Mucosa of rectum (tissue), 2 donors: ENCODE data around the gene C17orf50.

Experiments used
- H3K27ac ChIP-seq, 2 donors: one replicate each; pipeline ENCODE4 v1.7.0; 2013; ENCODE audit warnings: inconsistent platforms in 2 of 2, low read depth in 2 of 2, low read length in 2 of 2
- H3K27me3 ChIP-seq, 2 donors: one replicate each; pipeline ENCODE4 v1.7.0; 2013; ENCODE audit warnings: low read length in 2 of 2; ENCODE audit not compliant: control insufficient read depth in 2 of 2, insufficient read depth in 2 of 2
- H3K36me3 ChIP-seq, 2 donors: one replicate each; pipeline ENCODE4 v1.7.0; 2013; ENCODE audit warnings: low read length in 2 of 2; ENCODE audit not compliant: control insufficient read depth in 2 of 2, insufficient read depth in 2 of 2
- H3K4me1 ChIP-seq, 2 donors: one replicate each; pipeline ENCODE4 v1.7.0; 2013; ENCODE audit warnings: low read length in 2 of 2, mild to moderate bottlenecking in 1 of 2; ENCODE audit not compliant: control insufficient read depth in 2 of 2, insufficient read depth in 2 of 2
- H3K4me3 ChIP-seq, 2 donors: one replicate each; pipeline ENCODE4 v1.7.0; 2013; ENCODE audit warnings: low read length in 2 of 2
- H3K9ac ChIP-seq, 2 donors: one replicate each; pipeline ENCODE4 v1.7.0; 2013; ENCODE audit warnings: low read length in 2 of 2, low read depth in 1 of 2, mild to moderate bottlenecking in 1 of 2
- H3K9me3 ChIP-seq, 2 donors: one replicate each; pipeline ENCODE4 v1.7.0; 2013; ENCODE audit warnings: low read length in 2 of 2; ENCODE audit not compliant: control insufficient read depth in 2 of 2
- donor health status: healthy.
- donor health status: Normal muscosa, but diverticular disease.

Gene C17orf50

GRCh38 chr17:35760587-35760986, at the start of gene C17orf50:
Gene C17orf50, plus strand, starts transcription at chr17:35760887. Its CDS starts 55 bp downstream, at chr17:35760942.
- H3K27me3 ChIP-seq: peaks cover 0 to 2% of the 10 kb centered on the region in 2 donors
- no peaks in the 10 kb centered on the region for H3K36me3 ChIP-seq
- no peak within 1 kb of the TSS for H3K9ac ChIP-seq
- no peaks in the 10 kb centered on the region for H3K9me3 ChIP-seq
- H3K4me3 ChIP-seq: no peak within 1 kb of the TSS
- H3K4me1 ChIP-seq: peaks cover 7 to 8% of the 10 kb centered on the region in 2 donors
- H3K27ac ChIP-seq: no peak within 1 kb of the TSS

- Histone ChIP-seq H3K27me3 (no peaks in the 10 kb centered on the region), H3K27ac (no peak overlapping the region), H3K4me1 (no peaks in the 10 kb centered on the region), H3K9me3 (no peaks in the 10 kb centered on the region), H3K36me3 (peaks cover 43 to 47% of the 10 kb centered on the region in 2 donors), H3K4me3 (no peak overlapping the region), H3K9ac (no peak overlapping the region)
Observed at GRCh38 chr17:35710950-35711349, 49.7 kb upstream of the C17orf50 start.

- Histone ChIP-seq H3K27ac (no peak overlapping the region), H3K27me3 (no peaks in the 10 kb centered on the region), H3K4me1 (no peaks in the 10 kb centered on the region), H3K36me3 (peaks cover 62 to 63% of the 10 kb centered on the region in 2 donors), H3K9me3 (no peaks in the 10 kb centered on the region), H3K4me3 (no peak overlapping the region), H3K9ac (no peak overlapping the region)
Observed at GRCh38 chr17:35713069-35713728, 47.5 kb upstream of the C17orf50 start.

GRCh38 chr17:35714988-35715387, 45.7 kb upstream of the C17orf50 start:
- no peaks in the 10 kb centered on the region for H3K4me1 ChIP-seq
- H3K9me3 ChIP-seq: no peaks in the 10 kb centered on the region
- H3K27ac ChIP-seq: no peak overlapping the region
- no peaks in the 10 kb centered on the region for H3K27me3 ChIP-seq
- H3K9ac ChIP-seq: no peak overlapping the region
- H3K4me3 ChIP-seq: no peak overlapping the region
- H3K36me3 ChIP-seq: peaks cover 60 to 68% of the 10 kb centered on the region in 2 donors

GRCh38 chr17:35715416-35715815, 45.3 kb upstream of the C17orf50 start:
- H3K9me3 ChIP-seq: no peaks in the 10 kb centered on the region
- no peak overlapping the region for H3K27ac ChIP-seq
- no peaks in the 10 kb centered on the region for H3K27me3 ChIP-seq
- peaks cover 56 to 65% of the 10 kb centered on the region in 2 donors for H3K36me3 ChIP-seq
- H3K4me1 ChIP-seq: no peaks in the 10 kb centered on the region
- no peak overlapping the region for H3K4me3 ChIP-seq
- no peak overlapping the region for H3K9ac ChIP-seq

- Histone ChIP-seq H3K9ac (no peak overlapping the region), H3K4me1 (no peaks in the 10 kb centered on the region), H3K27ac (no peak overlapping the region), H3K9me3 (no peaks in the 10 kb centered on the region), H3K4me3 (no peak overlapping the region), H3K36me3 (peaks cover 49 to 58% of the 10 kb centered on the region in 2 donors), H3K27me3 (no peaks in the 10 kb centered on the region)
Observed at GRCh38 chr17:35716173-35716572, 44.5 kb upstream of the C17orf50 start.

- Histone ChIP-seq H3K9ac (no peak overlapping the region), H3K9me3 (no peaks in the 10 kb centered on the region), H3K27ac (no peak overlapping the region), H3K4me3 (no peak overlapping the region), H3K27me3 (no peaks in the 10 kb centered on the region), H3K4me1 (no peaks in the 10 kb centered on the region), H3K36me3 (peaks cover 48 to 57% of the 10 kb centered on the region in 2 donors)
Observed at GRCh38 chr17:35716897-35717465, 43.7 kb upstream of the C17orf50 start.

- Histone ChIP-seq H3K36me3 (peaks cover 48 to 57% of the 10 kb centered on the region in 2 donors), H3K9ac (no peak overlapping the region), H3K4me3 (no peak overlapping the region), H3K4me1 (no peaks in the 10 kb centered on the region), H3K27me3 (no peaks in the 10 kb centered on the region), H3K9me3 (no peaks in the 10 kb centered on the region), H3K27ac (no peak overlapping the region)
Observed at GRCh38 chr17:35717475-35717874, 43.2 kb upstream of the C17orf50 start.

GRCh38 chr17:35723735-35724134, 37.0 kb upstream of the C17orf50 start:
- no peaks in the 10 kb centered on the region for H3K9me3 ChIP-seq
- no peak overlapping the region for H3K27ac ChIP-seq
- no peak overlapping the region for H3K9ac ChIP-seq
- no peak overlapping the region for H3K4me3 ChIP-seq
- H3K36me3 ChIP-seq: peaks cover 38% of the 10 kb centered on the region in 2 donors
- no peaks in the 10 kb centered on the region for H3K4me1 ChIP-seq
- H3K27me3 ChIP-seq: no peaks in the 10 kb centered on the region

- Histone ChIP-seq H3K4me3 (no peak overlapping the region), H3K36me3 (peaks cover 31 to 35% of the 10 kb centered on the region in 2 donors), H3K27ac (no peak overlapping the region), H3K9me3 (no peaks in the 10 kb centered on the region), H3K27me3 (no peaks in the 10 kb centered on the region), H3K9ac (no peak overlapping the region), H3K4me1 (no peaks in the 10 kb centered on the region)
Observed at GRCh38 chr17:35725058-35725457, 35.6 kb upstream of the C17orf50 start.
